ENCODE measurements around the gene E2F1. TPM values are rescaled to one million over a fixed set of nuclear protein-coding genes. Genes with fewer than 3 reads are reported as not detected.

Gene E2F1
- total and polyA plus RNA-seq, 2 of the 4 experiments (the other 2 are of a cell fraction): 10.9 to 14.0 TPM

GRCh38 chr20:33663161-33664084 lies 22.8 kb downstream of the E2F1 start (continued):
- TF ChIP-seq SMC3 (IDR thresholded peaks at IDR 0.05; ENCODE audit: low read depth, low read length): no peak
- 0 out of 2 replicates have a peak, but pooled peaks have one; percentile 34 for TF ChIP-seq MXI1 (IDR thresholded peaks at IDR 0.05; ENCODE audit: borderline replicate concordance, low read depth, low read length)
- no peak for TF ChIP-seq NFE2L2 (IDR thresholded peaks at IDR 0.05; ENCODE audit: low read depth, low read length)

- DNase-seq (no peak), ATAC-seq (ENCODE audit: low read depth) (no peak)
- Histone ChIP-seq H3K4me2 (ENCODE audit: low read depth, low read length) (peak within 1 kb of the TSS; percentile 63), H4K91ac (ENCODE audit: insufficient read depth, low read depth, low read length) (peak within 1 kb of the TSS; percentile 81; the same call in 1 of the 2 replicates), H4K20me1 (ENCODE audit: insufficient read depth, low read length) (no peaks in the 10 kb centered on the region), H3K18ac (ENCODE audit: low read depth, low read length) (no peak within 1 kb of the TSS), H3K9ac (ENCODE audit: low read depth, low read length) (peak within 1 kb of the TSS; percentile 87), H3K4me3 (ENCODE audit: insufficient read depth, low read depth, low read length) (peak within 1 kb of the TSS; percentile 79), H2AFZ (replicated peaks; ENCODE audit: low read length, poor library complexity) (peak within 1 kb of the TSS; percentile 96), H3K27me3 (ENCODE audit: control insufficient read depth, insufficient read depth, low read length) (no peaks in the 10 kb centered on the region), H2BK120ac (ENCODE audit: low read depth, low read length) (peak within 1 kb of the TSS; percentile 4), H3K9me3 (ENCODE audit: control insufficient read depth, insufficient read depth, low read length) (no peaks in the 10 kb centered on the region), H3K23ac (ENCODE audit: low read depth, low read length) (peak within 1 kb of the TSS; percentile 50), H3K36me3 (ENCODE audit: control insufficient read depth, insufficient read depth, low read length) (peaks cover 16% of the 10 kb centered on the region; the same call in 1 of the 2 replicates), H3K14ac (replicated peaks; ENCODE audit: low read depth, low read length) (peak within 1 kb of the TSS; percentile 79), H2AK5ac (ENCODE audit: low read depth, low read length) (peak within 1 kb of the TSS; percentile 84), H2BK5ac (ENCODE audit: low read depth, low read length, poor library complexity, severe bottlenecking) (peak within 1 kb of the TSS; percentile 82), H2AK9ac (replicated peaks; ENCODE audit: low read depth, low read length, poor library complexity) (peak within 1 kb of the TSS; percentile 93), H3K4ac (ENCODE audit: low read depth, low read length) (peak within 1 kb of the TSS; percentile 96), H3K56ac (ENCODE audit: extremely low read depth, insufficient read depth, low read length) (peak within 1 kb of the TSS; percentile 25; the same call in 1 of the 2 replicates), H4K5ac (ENCODE audit: low read depth, low read length) (peak within 1 kb of the TSS; percentile 32), H3K79me1 (ENCODE audit: low read depth in 1 of 2, low read length in 2 of 2) (peaks cover 7 to 40% of the 10 kb centered on the region in 2 experiments; a peak in 3 of 4 replicates), H2BK20ac (ENCODE audit: low read depth, low read length) (no peak within 1 kb of the TSS), H3K4me1 (ENCODE audit: control insufficient read depth, insufficient read depth, low read length) (peaks cover 14% of the 10 kb centered on the region), H3K9me1 (ENCODE audit: insufficient read depth, low read length) (peaks cover 21% of the 10 kb centered on the region), H3K27ac (ENCODE audit: insufficient read depth, low read length) (peak within 1 kb of the TSS; percentile 93), H2BK15ac (ENCODE audit: low read depth, low read length) (no peak within 1 kb of the TSS), H4K8ac (ENCODE audit: low read depth in 2 of 2, low read length in 2 of 2) (peak within 1 kb of the TSS; percentile 90)
- 100% methylated on average over 2 of the region's 10 CpGs; no CpG with 5 or more reads in 1 of the 2 experiments for WGBS, 2 experiments (ENCODE audit: extremely low coverage in 2 of 2, insufficient read length in 1 of 2)
- dilution Hi-C loops (cut with HindIII; ENCODE audit: low sequenced_read_pairs, unreplicated experiment) (no loop called here), intact Hi-C loops (cut with micrococcal nuclease) (loop anchor here (10.0 kb wide), 1 partner anchor 153 kb away; the partner anchor contains the start of gene CHMP4B), in situ Hi-C loops (cut with MboI; ENCODE audit: low sequenced_read_pairs) (no loop called here)
- ChIA-PET CTCF (interaction anchor here (2.2 kb wide), 1 partner anchor 9 kb away, joined by 6 read pairs; no protein-coding TSS in a partner anchor), POLR2A (ENCODE audit: unreplicated experiment) (no interaction called here)
- BruUV-seq (replicated peaks): no TSS peak
- TF ChIP-seq FOS (IDR thresholded peaks at IDR 0.05; ENCODE audit: low read depth, low read length): no peak
- TF ChIP-seq MAZ (IDR thresholded peaks at IDR 0.05; ENCODE audit: borderline replicate concordance, low read depth, low read length): no peak
- TF ChIP-seq, protein P1, sequence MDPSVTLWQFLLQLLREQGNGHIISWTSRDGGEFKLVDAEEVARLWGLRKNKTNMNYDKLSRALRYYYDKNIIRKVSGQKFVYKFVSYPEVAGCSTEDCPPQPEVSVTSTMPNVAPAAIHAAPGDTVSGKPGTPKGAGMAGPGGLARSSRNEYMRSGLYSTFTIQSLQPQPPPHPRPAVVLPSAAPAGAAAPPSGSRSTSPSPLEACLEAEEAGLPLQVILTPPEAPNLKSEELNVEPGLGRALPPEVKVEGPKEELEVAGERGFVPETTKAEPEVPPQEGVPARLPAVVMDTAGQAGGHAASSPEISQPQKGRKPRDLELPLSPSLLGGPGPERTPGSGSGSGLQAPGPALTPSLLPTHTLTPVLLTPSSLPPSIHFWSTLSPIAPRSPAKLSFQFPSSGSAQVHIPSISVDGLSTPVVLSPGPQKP (IDR thresholded peaks at IDR 0.05; ENCODE audit: borderline replicate concordance, low read depth, low read length): no peak
- no peak for TF ChIP-seq RCOR1 (IDR thresholded peaks at IDR 0.05; ENCODE audit: insufficient replicate concordance, low read length)
- TF ChIP-seq RFX5 (IDR thresholded peaks at IDR 0.05; ENCODE audit: low read depth, low read length): no peak
- no peak for TF ChIP-seq MXI1 (IDR thresholded peaks at IDR 0.05; ENCODE audit: borderline replicate concordance, low read depth, low read length)
- TF ChIP-seq, protein P2, sequence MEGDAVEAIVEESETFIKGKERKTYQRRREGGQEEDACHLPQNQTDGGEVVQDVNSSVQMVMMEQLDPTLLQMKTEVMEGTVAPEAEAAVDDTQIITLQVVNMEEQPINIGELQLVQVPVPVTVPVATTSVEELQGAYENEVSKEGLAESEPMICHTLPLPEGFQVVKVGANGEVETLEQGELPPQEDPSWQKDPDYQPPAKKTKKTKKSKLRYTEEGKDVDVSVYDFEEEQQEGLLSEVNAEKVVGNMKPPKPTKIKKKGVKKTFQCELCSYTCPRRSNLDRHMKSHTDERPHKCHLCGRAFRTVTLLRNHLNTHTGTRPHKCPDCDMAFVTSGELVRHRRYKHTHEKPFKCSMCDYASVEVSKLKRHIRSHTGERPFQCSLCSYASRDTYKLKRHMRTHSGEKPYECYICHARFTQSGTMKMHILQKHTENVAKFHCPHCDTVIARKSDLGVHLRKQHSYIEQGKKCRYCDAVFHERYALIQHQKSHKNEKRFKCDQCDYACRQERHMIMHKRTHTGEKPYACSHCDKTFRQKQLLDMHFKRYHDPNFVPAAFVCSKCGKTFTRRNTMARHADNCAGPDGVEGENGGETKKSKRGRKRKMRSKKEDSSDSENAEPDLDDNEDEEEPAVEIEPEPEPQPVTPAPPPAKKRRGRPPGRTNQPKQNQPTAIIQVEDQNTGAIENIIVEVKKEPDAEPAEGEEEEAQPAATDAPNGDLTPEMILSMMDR (conservative IDR thresholded peaks at IDR 0.05; ENCODE audit: low read depth, low read length): no peak
- TF ChIP-seq SMC3 (IDR thresholded peaks at IDR 0.05; ENCODE audit: low read depth, low read length): no peak
Measured at GRCh38 chr20:33662172-33662571, 24.0 kb downstream of the E2F1 start, which contains the start of gene C20orf144. C20orf144 (plus strand) TSS chr20:33662327; CDS start chr20:33662346, 19 bp downstream.
